ENCODE measurements around the gene NONO.
"Not testable (repeated sequence)": the region's sequence is repeated elsewhere in the genome, so short reads cannot be mapped to it uniquely, and the experiment has no call there.

Gene NONO

GRCh38 chrX:71302461-71303213 is 19.2 kb downstream of the NONO start:
- DNase-seq (ENCODE audit: low spot score) = no peak
- no peak for TF ChIP-seq CTCF (IDR thresholded peaks at IDR 0.05; ENCODE audit: extremely low read depth, insufficient read depth, missing control alignments)
- in situ Hi-C loops (cut with MboI; ENCODE audit: low pct_unique_long_range_greater_than_20kb, low sequenced_read_pairs, unreplicated experiment) = no loop called here

GRCh38 chrX:71304561-71304960 is 21.1 kb downstream of the NONO start:
- no peak for DNase-seq (ENCODE audit: low spot score)
- no peak for TF ChIP-seq CTCF (IDR thresholded peaks at IDR 0.05; ENCODE audit: extremely low read depth, insufficient read depth, missing control alignments)
- in situ Hi-C loops (cut with MboI; ENCODE audit: low pct_unique_long_range_greater_than_20kb, low sequenced_read_pairs, unreplicated experiment) = no loop called here

- DNase-seq (ENCODE audit: low spot score) = no peak
- in situ Hi-C loops (cut with MboI; ENCODE audit: low pct_unique_long_range_greater_than_20kb, low sequenced_read_pairs, unreplicated experiment) = no loop called here
- no peak for TF ChIP-seq CTCF (IDR thresholded peaks at IDR 0.05; ENCODE audit: extremely low read depth, insufficient read depth, missing control alignments)
Measured at GRCh38 chrX:71315917-71316316, 32.5 kb downstream of the NONO start.

GRCh38 chrX:71316959-71317358 is 33.5 kb downstream of the NONO start:
- in situ Hi-C loops (cut with MboI; ENCODE audit: low pct_unique_long_range_greater_than_20kb, low sequenced_read_pairs, unreplicated experiment) = not testable (repeated sequence)

GRCh38 chrX:71320126-71320525 is 36.7 kb downstream of the NONO start:
- no peak for TF ChIP-seq CTCF (IDR thresholded peaks at IDR 0.05; ENCODE audit: extremely low read depth, insufficient read depth, missing control alignments)
- DNase-seq (ENCODE audit: low spot score) = no peak
- in situ Hi-C loops (cut with MboI; ENCODE audit: low pct_unique_long_range_greater_than_20kb, low sequenced_read_pairs, unreplicated experiment) = no loop called here

More at GRCh38 chrX:71316959-71317358, 33.5 kb downstream of the NONO start:
- DNase-seq (ENCODE audit: low spot score) = not testable (repeated sequence)

GRCh38 chrX:71321731-71322130 is 38.3 kb downstream of the NONO start:
- in situ Hi-C loops (cut with MboI; ENCODE audit: low pct_unique_long_range_greater_than_20kb, low sequenced_read_pairs, unreplicated experiment) = no loop called here
- TF ChIP-seq CTCF (IDR thresholded peaks at IDR 0.05; ENCODE audit: extremely low read depth, insufficient read depth, missing control alignments) = no peak
- no peak for DNase-seq (ENCODE audit: low spot score)

- in situ Hi-C loops (cut with MboI; ENCODE audit: low pct_unique_long_range_greater_than_20kb, low sequenced_read_pairs, unreplicated experiment); DNase-seq (ENCODE audit: low spot score): not testable (repeated sequence)
Measured at GRCh38 chrX:71324452-71324851, 41.0 kb downstream of the NONO start.

- TF ChIP-seq CTCF (IDR thresholded peaks at IDR 0.05; ENCODE audit: extremely low read depth, insufficient read depth, missing control alignments) = no peak
- no peak for DNase-seq (ENCODE audit: low spot score)
- in situ Hi-C loops (cut with MboI; ENCODE audit: low pct_unique_long_range_greater_than_20kb, low sequenced_read_pairs, unreplicated experiment) = no loop called here
Measured at GRCh38 chrX:71326394-71326793, 43.0 kb downstream of the NONO start.

GRCh38 chrX:71349151-71349665 is 65.8 kb downstream of the NONO start:
- in situ Hi-C loops (cut with MboI; ENCODE audit: low pct_unique_long_range_greater_than_20kb, low sequenced_read_pairs, unreplicated experiment); DNase-seq (ENCODE audit: low spot score): not testable (repeated sequence)

- DNase-seq (ENCODE audit: low spot score); in situ Hi-C loops (cut with MboI; ENCODE audit: low pct_unique_long_range_greater_than_20kb, low sequenced_read_pairs, unreplicated experiment): not testable (repeated sequence)
Measured at GRCh38 chrX:71349867-71350266, 66.4 kb downstream of the NONO start.

Data from GM13977 (cell line).